GM23248 (cell line): ENCODE measurements around the gene SLC22A3. TPM values are rescaled to one million over a fixed set of nuclear protein-coding genes. Genes with fewer than 3 reads are reported as not detected.

Source experiments
- DNase-seq: peaks from one replicate; pipeline ENCODE4 v3.0.0-alpha.2; 2015
- H2AFZ ChIP-seq: fragments of 200-600 bp; sonication (generic); 2 replicates; pipeline ENCODE4 v1.6.1; 2016; ENCODE audit warnings: antibody characterized with exemption
- H3F3A ChIP-seq: fragments of 200-600 bp; sonication (generic); 2 replicates; pipeline ENCODE4 v1.6.1; 2016; ENCODE audit warnings: mild to moderate bottlenecking, antibody characterized with exemption, mixed run types; ENCODE audit not compliant: insufficient read depth
- H3K27ac ChIP-seq: fragments of 200-600 bp; sonication (generic); 2 replicates; pipeline ENCODE4 v1.5.1; 2016; ENCODE audit warnings: mild to moderate bottlenecking
- H3K27me3 ChIP-seq: fragments of 200-600 bp; sonication (generic); replicated peaks from 2 replicates; pipeline ENCODE4 v1.6.1; 2016; ENCODE audit warnings: mild to moderate bottlenecking; ENCODE audit not compliant: insufficient read depth
- H3K36me3 ChIP-seq: fragments of 200-600 bp; sonication (generic); 2 replicates; pipeline ENCODE4 v1.6.1; 2016; ENCODE audit warnings: low read depth, mild to moderate bottlenecking
- H3K4me1 ChIP-seq: fragments of 200-600 bp; sonication (generic); 2 replicates; pipeline ENCODE4 v1.6.1; 2016; ENCODE audit warnings: mild to moderate bottlenecking; ENCODE audit not compliant: insufficient read depth
- H3K4me2 ChIP-seq: fragments of 200-600 bp; sonication (generic); one replicate; pipeline ENCODE4 v1.6.1; 2016; ENCODE audit warnings: mild to moderate bottlenecking; ENCODE audit not compliant: unreplicated experiment
- H3K4me3 ChIP-seq: fragments of 200-600 bp; sonication (generic); 2 replicates; pipeline ENCODE4 v1.5.1; 2016; ENCODE audit warnings: mild to moderate bottlenecking
- H3K79me2 ChIP-seq: fragments of 200-600 bp; sonication (generic); 2 replicates; pipeline ENCODE4 v1.6.1; 2016; ENCODE audit warnings: mild to moderate bottlenecking; ENCODE audit not compliant: insufficient read depth
- H3K9ac ChIP-seq: fragments of 200-600 bp; sonication (generic); 2 replicates; pipeline ENCODE4 v1.6.1; 2016; ENCODE audit warnings: mild to moderate bottlenecking
- H3K9me2 ChIP-seq: fragments of 200-600 bp; sonication (generic); 2 replicates; pipeline ENCODE4 v1.6.1; 2016; ENCODE audit warnings: mixed run types, mild to moderate bottlenecking, moderate library complexity; ENCODE audit not compliant: insufficient read depth
- H3K9me3 ChIP-seq: fragments of 200-600 bp; sonication (generic); one replicate; pipeline ENCODE4 v1.6.1; 2017; ENCODE audit warnings: low read depth
- H4K20me1 ChIP-seq: fragments of 200-600 bp; sonication (generic); 2 replicates; pipeline ENCODE4 v1.6.0; 2016; ENCODE audit not compliant: insufficient read depth
- EZH2 ChIP-seq: fragments of 200-600 bp; sonication (generic); IDR thresholded peaks from 2 replicates; pipeline ENCODE4 v1.6.1; 2018; ENCODE audit warnings: antibody characterized with exemption, mild to moderate bottlenecking; ENCODE audit not compliant: insufficient read depth, poor library complexity, severe bottlenecking
- EZH2phosphoT487 ChIP-seq: fragments of 200-600 bp; sonication (generic); IDR thresholded peaks from 2 replicates; pipeline ENCODE4 v1.6.1; 2018; ENCODE audit warnings: antibody characterized with exemption, moderate library complexity, mild to moderate bottlenecking, low read depth; ENCODE audit not compliant: insufficient read depth
- WGBS, 2 experiments: methylation state at CpG; one replicate each; pipeline ENCODE4 v1.1.6; 2015 to 2017; ENCODE audit warnings: low lambda C conversion rate in 2 of 2, low coverage in 1 of 2; ENCODE audit errors: missing lambda C conversion rate in 2 of 2; 5-methylcytosine and 5-hydroxymethylcytosine counted together
- in situ Hi-C: fragments of 300-500 bp; cut with MboI; formaldehyde crosslinking; loops from 2 replicates; pipeline ENCODE4 v1.15.0; 2020
- polyA plus RNA-seq: library from polyadenylated mRNA; unstranded; fragments of >200 nt; fragmentation: Nextera tagmentation; extraction: Ambion mirVana; gene quantifications from 2 replicates; pipeline ENCODE4 v1.2.1, GENCODE V29; 2016
- total RNA-seq: library from RNA; depleted of rRNA; stranded (reverse); fragments of >200 nt; shearing (Covaris generic); gene quantifications from 2 replicates; pipeline ENCODE4 v1.2.3, GENCODE V29; 2014

SLC22A3 gene
- total and polyA plus RNA-seq, 2 experiments from 2014 or later, result not detected

GRCh38 chr6:160356074-160356744 lies 8.0 kb downstream of the SLC22A3 start:
- Histone ChIP-seq H3K9me3 (no peaks in the 10 kb centered on the region), H3K27ac (no peak overlapping the region), H3K79me2 (no peaks in the 10 kb centered on the region), H2AFZ (no peak overlapping the region), H4K20me1 (no peaks in the 10 kb centered on the region), H3K27me3 (no peaks in the 10 kb centered on the region), H3K9ac (no peak overlapping the region), H3K36me3 (no peaks in the 10 kb centered on the region), H3K9me2 (no peaks in the 10 kb centered on the region), H3K4me1 (no peaks in the 10 kb centered on the region), H3K4me3 (no peak overlapping the region), H3K4me2 (no peak overlapping the region), H3F3A (no peaks in the 10 kb centered on the region)
- in situ Hi-C loops, result no loop called here
- TF ChIP-seq EZH2phosphoT487 (no peak), EZH2 (no peak)
- WGBS, 2 experiments, result 70 to 74% methylated on average over 14 of the region's 14 CpGs
- no peak for DNase-seq

GRCh38 chr6:160357088-160357487 lies 8.9 kb downstream of the SLC22A3 start:
- TF ChIP-seq EZH2phosphoT487, result no peak
- H3K36me3 ChIP-seq, result no peaks in the 10 kb centered on the region
- no peaks in the 10 kb centered on the region for H3K79me2 ChIP-seq
- no peak for DNase-seq
- H4K20me1 ChIP-seq, result no peaks in the 10 kb centered on the region
- H3K4me2 ChIP-seq, result no peak overlapping the region
- no peak overlapping the region for H3K9ac ChIP-seq
- 46 to 49% methylated on average over 6 of the region's 6 CpGs for WGBS, 2 experiments
- no peak overlapping the region for H3K27ac ChIP-seq
- H3K9me2 ChIP-seq, result no peaks in the 10 kb centered on the region
- H3K9me3 ChIP-seq, result no peaks in the 10 kb centered on the region
- H3K27me3 ChIP-seq, result no peaks in the 10 kb centered on the region
- H3K4me3 ChIP-seq, result no peak overlapping the region
- no peaks in the 10 kb centered on the region for H3F3A ChIP-seq
- in situ Hi-C loops, result no loop called here
- no peak overlapping the region for H2AFZ ChIP-seq
- no peaks in the 10 kb centered on the region for H3K4me1 ChIP-seq

- Histone ChIP-seq H4K20me1 (no peaks in the 10 kb centered on the region), H3K9me3 (no peaks in the 10 kb centered on the region), H3K27me3 (no peaks in the 10 kb centered on the region), H3K9ac (no peak overlapping the region), H3K4me2 (no peak overlapping the region), H3K4me1 (no peaks in the 10 kb centered on the region), H3K9me2 (no peaks in the 10 kb centered on the region), H3F3A (no peaks in the 10 kb centered on the region), H2AFZ (no peak overlapping the region), H3K36me3 (no peaks in the 10 kb centered on the region), H3K27ac (no peak overlapping the region), H3K4me3 (no peak overlapping the region), H3K79me2 (no peaks in the 10 kb centered on the region)
- TF ChIP-seq EZH2 (no peak), EZH2phosphoT487 (no peak)
- DNase-seq, result no peak
- in situ Hi-C loops, result no loop called here
- 51 to 52% methylated on average over 9 of the region's 9 CpGs for WGBS, 2 experiments
Measured at GRCh38 chr6:160358225-160359119, 10.3 kb downstream of the SLC22A3 start.

- no peak for DNase-seq
- H3K9me2 ChIP-seq, result no peaks in the 10 kb centered on the region
- H4K20me1 ChIP-seq, result no peaks in the 10 kb centered on the region
- in situ Hi-C loops, result no loop called here
- H3K9ac ChIP-seq, result no peak overlapping the region
- no peaks in the 10 kb centered on the region for H3K27me3 ChIP-seq
- no peak overlapping the region for H3K27ac ChIP-seq
- H3K9me3 ChIP-seq, result no peaks in the 10 kb centered on the region
- H3F3A ChIP-seq, result no peaks in the 10 kb centered on the region
- no peak overlapping the region for H3K4me3 ChIP-seq
- H3K36me3 ChIP-seq, result no peaks in the 10 kb centered on the region
- no peak overlapping the region for H3K4me2 ChIP-seq
- H3K4me1 ChIP-seq, result no peaks in the 10 kb centered on the region
- no peak for TF ChIP-seq EZH2phosphoT487
- TF ChIP-seq EZH2, result no peak
- no peaks in the 10 kb centered on the region for H3K79me2 ChIP-seq
- H2AFZ ChIP-seq, result no peak overlapping the region
Measured at GRCh38 chr6:160360955-160361354, 12.8 kb downstream of the SLC22A3 start.
